ENCODE data around the gene UBE3C. TPM values are rescaled to one million over a fixed set of nuclear protein-coding genes. Genes with fewer than 3 reads are reported as not detected.
A peak's percentile ranks its signal among the peaks of the same experiment; 100 is the strongest.
"Not testable (repeated sequence)": the region's sequence is repeated elsewhere in the genome, so short reads cannot be mapped to it uniquely, and the experiment has no call there.

The UBE3C gene
- total RNA-seq, 4 donors from 2014 or later = 60.7 to 68.7 (median 64.7) TPM

GRCh38 chr7:157244516-157245294 lies 106.0 kb downstream of the UBE3C start:
- WGBS, 2 donors = 84 to 94% methylated on average over 6 of the region's 6 CpGs

GRCh38 chr7:157246052-157246451 lies 107.3 kb downstream of the UBE3C start:
- Histone ChIP-seq H3K9me3 (no peaks in the 10 kb centered on the region), H3K36me3 (peaks cover 0 to 56% (median 10%) of the 10 kb centered on the region in 3 donors), H3K27me3 (no peaks in the 10 kb centered on the region), H3K27ac (no peak overlapping the region), H3K4me3 (no peak overlapping the region), H3K4me1 (no peaks in the 10 kb centered on the region)
- DNase-seq (ENCODE audit: low spot score in 2 of 2) = no peak
- WGBS, 2 donors = 91 to 92% methylated on average over 8 of the region's 8 CpGs
- no peak for TF ChIP-seq EP300 (IDR thresholded peaks at IDR 0.05)
- TF ChIP-seq POLR2A (IDR thresholded peaks at IDR 0.05) = no peak
- TF ChIP-seq CTCF (IDR thresholded peaks at IDR 0.05) = no peak

More at GRCh38 chr7:157244516-157245294, 106.0 kb downstream of the UBE3C start:
- TF ChIP-seq POLR2A (IDR thresholded peaks at IDR 0.05) = no peak
- no peak for TF ChIP-seq EP300 (IDR thresholded peaks at IDR 0.05)
- TF ChIP-seq CTCF (IDR thresholded peaks at IDR 0.05) = no peak
- no peak for DNase-seq (ENCODE audit: low spot score in 2 of 2)
- Histone ChIP-seq H3K27ac (no peak overlapping the region), H3K36me3 (peaks cover 0 to 58% (median 10%) of the 10 kb centered on the region in 3 donors), H3K4me3 (no peak overlapping the region), H3K4me1 (no peaks in the 10 kb centered on the region), H3K27me3 (no peaks in the 10 kb centered on the region), H3K9me3 (no peaks in the 10 kb centered on the region)

- Histone ChIP-seq H3K27me3 (no peaks in the 10 kb centered on the region), H3K36me3 (peaks cover 0 to 64% (median 10%) of the 10 kb centered on the region in 3 donors), H3K4me3 (no peak overlapping the region), H3K9me3 (no peaks in the 10 kb centered on the region), H3K4me1 (no peaks in the 10 kb centered on the region), H3K27ac (no peak overlapping the region)
- no peak for DNase-seq (ENCODE audit: low spot score in 2 of 2)
- TF ChIP-seq POLR2A (IDR thresholded peaks at IDR 0.05) (no peak), EP300 (IDR thresholded peaks at IDR 0.05) (no peak), CTCF (IDR thresholded peaks at IDR 0.05) (no peak)
- 91 to 92% methylated on average over 14 of the region's 14 CpGs for WGBS, 2 donors
Measured at GRCh38 chr7:157248659-157249058, 109.9 kb downstream of the UBE3C start.

GRCh38 chr7:157250605-157251228 lies 112.0 kb downstream of the UBE3C start:
- peak; percentile 43 to 72 (median 56) for TF ChIP-seq CTCF (IDR thresholded peaks at IDR 0.05)
- no peak for TF ChIP-seq EP300 (IDR thresholded peaks at IDR 0.05)

GRCh38 chr7:157251817-157252216 lies 113.1 kb downstream of the UBE3C start:
- peaks cover 0 to 86% (median 10%) of the 10 kb centered on the region in 3 donors for H3K36me3 ChIP-seq
- H3K4me1 ChIP-seq; H3K27me3 ChIP-seq; H3K9me3 ChIP-seq; H3K4me3 ChIP-seq; DNase-seq (ENCODE audit: low spot score in 2 of 2); H3K27ac ChIP-seq: not testable (repeated sequence)
- WGBS, 2 donors = 91 to 94% methylated on average over 6 of the region's 6 CpGs

More at GRCh38 chr7:157250605-157251228, 112.0 kb downstream of the UBE3C start:
- DNase-seq (ENCODE audit: low spot score in 2 of 2) = peak in 1 of 2 donors; percentile 66
- Histone ChIP-seq H3K9me3 (no peaks in the 10 kb centered on the region), H3K27me3 (no peaks in the 10 kb centered on the region), H3K4me1 (no peaks in the 10 kb centered on the region), H3K4me3 (no peak overlapping the region), H3K27ac (no peak overlapping the region), H3K36me3 (peaks cover 0 to 81% (median 10%) of the 10 kb centered on the region in 3 donors)
- 54 to 57% methylated on average over 9 of the region's 9 CpGs for WGBS, 2 donors
